ENCODE data around the gene MARCHF6. TPM values are rescaled to one million over a fixed set of nuclear protein-coding genes. Genes with fewer than 3 reads are reported as not detected.
A peak's percentile ranks its signal among the peaks of the same experiment; 100 is the strongest.

The MARCHF6 gene
- total and polyA plus RNA-seq, 9 of the 15 experiments (the other 6 are each of a cell fraction or from before 2014, with no cell fraction given): 74.1 to 456 (median 116) TPM

DNA sequence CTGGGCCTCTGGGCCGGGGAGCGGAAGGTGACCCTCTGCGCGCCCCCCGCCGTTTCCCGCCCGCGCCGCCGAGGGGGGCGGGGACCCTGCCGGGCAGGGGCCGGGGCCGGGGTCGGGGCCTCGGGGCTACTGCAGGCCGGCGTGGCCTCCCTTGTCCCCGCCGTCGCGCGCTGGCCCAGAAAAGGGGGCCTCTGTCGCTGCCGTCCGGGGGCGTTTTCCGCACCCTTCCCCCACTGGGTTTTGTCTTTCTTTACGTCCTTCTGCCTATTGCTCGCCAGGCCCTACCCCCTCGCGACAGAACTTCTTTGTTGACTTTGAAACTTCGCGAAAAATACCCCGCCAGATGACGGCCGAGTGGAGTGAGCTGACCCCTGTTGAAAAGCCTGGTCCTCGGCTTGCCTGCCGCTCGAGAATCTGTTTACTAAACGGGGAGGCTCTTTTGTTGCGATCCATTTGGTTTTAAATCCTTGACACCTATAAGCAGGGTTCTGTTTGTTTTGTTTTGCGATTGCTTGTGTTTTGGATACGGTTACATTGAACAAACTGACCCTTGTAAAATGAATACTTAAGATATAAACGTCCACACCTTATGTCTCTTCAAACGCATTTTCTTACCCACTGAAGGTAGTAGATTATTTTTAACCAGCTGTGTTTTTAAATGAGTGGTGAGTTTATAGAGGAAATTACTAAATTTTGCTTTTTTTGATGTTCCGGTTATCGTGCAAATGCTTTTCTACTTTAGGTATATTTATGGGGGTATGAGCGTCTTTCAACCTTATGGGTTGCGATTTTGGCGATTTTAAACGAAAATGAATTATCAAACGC lies 765 bp downstream of the MARCHF6 start (continued):
- TF ChIP-seq, protein P1, sequence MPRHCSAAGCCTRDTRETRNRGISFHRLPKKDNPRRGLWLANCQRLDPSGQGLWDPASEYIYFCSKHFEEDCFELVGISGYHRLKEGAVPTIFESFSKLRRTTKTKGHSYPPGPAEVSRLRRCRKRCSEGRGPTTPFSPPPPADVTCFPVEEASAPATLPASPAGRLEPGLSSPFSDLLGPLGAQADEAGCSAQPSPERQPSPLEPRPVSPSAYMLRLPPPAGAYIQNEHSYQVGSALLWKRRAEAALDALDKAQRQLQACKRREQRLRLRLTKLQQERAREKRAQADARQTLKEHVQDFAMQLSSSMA (CRISPR knock-in tag; IDR thresholded peaks at IDR 0.05): no peak
- TF ChIP-seq ZKSCAN1 (IDR thresholded peaks at IDR 0.05; ENCODE audit: low read depth, low read length) (no peak), COPS2 (conservative IDR thresholded peaks at IDR 0.05) (no peak), L3MBTL2 (IDR thresholded peaks at IDR 0.05) (no peak), HNRNPUL1 (IDR thresholded peaks at IDR 0.05; ENCODE audit: low read length) (no peak), MCM7 (IDR thresholded peaks at IDR 0.05) (no peak), ZC3H4 (CRISPR knock-in tag; IDR thresholded peaks at IDR 0.05; ENCODE audit: borderline replicate concordance) (no peak), ZNF124 (CRISPR knock-in tag; IDR thresholded peaks at IDR 0.05) (no peak), MTA2 (IDR thresholded peaks at IDR 0.05; ENCODE audit: low read depth) (no peak), GTF2A2 (tag; IDR thresholded peaks at IDR 0.05) (no peak), ZNF77 (CRISPR knock-in tag; IDR thresholded peaks at IDR 0.05) (no peak), RBBP5 (IDR thresholded peaks at IDR 0.05; ENCODE audit: borderline replicate concordance, insufficient read depth, low read length, poor library complexity, severe bottlenecking) (peak; percentile 5), PPARD (CRISPR knock-in tag; IDR thresholded peaks at IDR 0.05) (no peak), RFX1 (IDR thresholded peaks at IDR 0.05) (no peak), TEAD1 (CRISPR knock-in tag; IDR thresholded peaks at IDR 0.05) (no peak), CREM (IDR thresholded peaks at IDR 0.05; ENCODE audit: low read depth) (peak; percentile 59; the same call in 1 of the 2 replicates), HNRNPLL (IDR thresholded peaks at IDR 0.05; ENCODE audit: low read depth, low read length, poor library complexity, severe bottlenecking) (no peak)
- TF ChIP-seq, protein P2, sequence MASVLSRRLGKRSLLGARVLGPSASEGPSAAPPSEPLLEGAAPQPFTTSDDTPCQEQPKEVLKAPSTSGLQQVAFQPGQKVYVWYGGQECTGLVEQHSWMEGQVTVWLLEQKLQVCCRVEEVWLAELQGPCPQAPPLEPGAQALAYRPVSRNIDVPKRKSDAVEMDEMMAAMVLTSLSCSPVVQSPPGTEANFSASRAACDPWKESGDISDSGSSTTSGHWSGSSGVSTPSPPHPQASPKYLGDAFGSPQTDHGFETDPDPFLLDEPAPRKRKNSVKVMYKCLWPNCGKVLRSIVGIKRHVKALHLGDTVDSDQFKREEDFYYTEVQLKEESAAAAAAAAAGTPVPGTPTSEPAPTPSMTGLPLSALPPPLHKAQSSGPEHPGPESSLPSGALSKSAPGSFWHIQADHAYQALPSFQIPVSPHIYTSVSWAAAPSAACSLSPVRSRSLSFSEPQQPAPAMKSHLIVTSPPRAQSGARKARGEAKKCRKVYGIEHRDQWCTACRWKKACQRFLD (CRISPR knock-in tag; IDR thresholded peaks at IDR 0.05): no peak
- TF ChIP-seq, protein P3, sequence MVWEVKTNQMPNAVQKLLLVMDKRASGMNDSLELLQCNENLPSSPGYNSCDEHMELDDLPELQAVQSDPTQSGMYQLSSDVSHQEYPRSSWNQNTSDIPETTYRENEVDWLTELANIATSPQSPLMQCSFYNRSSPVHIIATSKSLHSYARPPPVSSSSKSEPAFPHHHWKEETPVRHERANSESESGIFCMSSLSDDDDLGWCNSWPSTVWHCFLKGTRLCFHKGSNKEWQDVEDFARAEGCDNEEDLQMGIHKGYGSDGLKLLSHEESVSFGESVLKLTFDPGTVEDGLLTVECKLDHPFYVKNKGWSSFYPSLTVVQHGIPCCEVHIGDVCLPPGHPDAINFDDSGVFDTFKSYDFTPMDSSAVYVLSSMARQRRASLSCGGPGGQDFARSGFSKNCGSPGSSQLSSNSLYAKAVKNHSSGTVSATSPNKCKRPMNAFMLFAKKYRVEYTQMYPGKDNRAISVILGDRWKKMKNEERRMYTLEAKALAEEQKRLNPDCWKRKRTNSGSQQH (CRISPR knock-in tag; IDR thresholded peaks at IDR 0.05): no peak
- TF ChIP-seq, protein P4, sequence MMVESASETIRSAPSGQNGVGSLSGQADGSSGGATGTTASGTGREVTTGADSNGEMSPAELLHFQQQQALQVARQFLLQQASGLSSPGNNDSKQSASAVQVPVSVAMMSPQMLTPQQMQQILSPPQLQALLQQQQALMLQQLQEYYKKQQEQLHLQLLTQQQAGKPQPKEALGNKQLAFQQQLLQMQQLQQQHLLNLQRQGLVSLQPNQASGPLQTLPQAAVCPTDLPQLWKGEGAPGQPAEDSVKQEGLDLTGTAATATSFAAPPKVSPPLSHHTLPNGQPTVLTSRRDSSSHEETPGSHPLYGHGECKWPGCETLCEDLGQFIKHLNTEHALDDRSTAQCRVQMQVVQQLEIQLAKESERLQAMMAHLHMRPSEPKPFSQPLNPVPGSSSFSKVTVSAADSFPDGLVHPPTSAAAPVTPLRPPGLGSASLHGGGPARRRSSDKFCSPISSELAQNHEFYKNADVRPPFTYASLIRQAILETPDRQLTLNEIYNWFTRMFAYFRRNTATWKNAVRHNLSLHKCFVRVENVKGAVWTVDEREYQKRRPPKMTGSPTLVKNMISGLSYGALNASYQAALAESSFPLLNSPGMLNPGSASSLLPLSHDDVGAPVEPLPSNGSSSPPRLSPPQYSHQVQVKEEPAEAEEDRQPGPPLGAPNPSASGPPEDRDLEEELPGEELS (CRISPR knock-in tag; IDR thresholded peaks at IDR 0.05; ENCODE audit: borderline replicate concordance): no peak
- TF ChIP-seq, protein P5, sequence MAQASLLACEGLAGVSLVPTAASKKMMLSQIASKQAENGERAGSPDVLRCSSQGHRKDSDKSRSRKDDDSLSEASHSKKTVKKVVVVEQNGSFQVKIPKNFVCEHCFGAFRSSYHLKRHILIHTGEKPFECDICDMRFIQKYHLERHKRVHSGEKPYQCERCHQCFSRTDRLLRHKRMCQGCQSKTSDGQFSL (CRISPR knock-in tag; IDR thresholded peaks at IDR 0.05): no peak
- TF ChIP-seq, protein P5 (tag; IDR thresholded peaks at IDR 0.05): no peak
